GM23338 (cell line): ENCODE measurements around the gene MOCS2.

Experiments
- CREB1 ChIP-seq: fragments of 250-450 bp; sonication (Bioruptor Pico); IDR thresholded peaks from 2 replicates; pipeline ENCODE4 v1.5.0; 2020; ENCODE audit warnings: low read depth, mild to moderate bottlenecking, moderate library complexity
- CTCF ChIP-seq, 2 experiments: fragments of 200-600 bp in 1 of 2; sonication (generic) in 1 of 2; conservative IDR thresholded peaks; 2 replicates each; pipeline versions ENCODE4 v1.5.1 to v1.6.1; 2016 to 2017; ENCODE audit warnings: antibody characterized with exemption in 2 of 2, low read depth in 2 of 2, mild to moderate bottlenecking in 2 of 2, moderate library complexity in 1 of 2
- ETS1 ChIP-seq: IDR thresholded peaks from 2 replicates; pipeline ENCODE4 v1.6.1; 2016; ENCODE audit warnings: antibody characterized with exemption
- EZH2 ChIP-seq: fragments of 200-600 bp; sonication (generic); IDR thresholded peaks from one replicate; pipeline ENCODE4 v1.8.0; 2017; ENCODE audit warnings: antibody characterized with exemption, mild to moderate bottlenecking, low read depth; ENCODE audit not compliant: unreplicated experiment
- EZH2phosphoT487 ChIP-seq: fragments of 200-600 bp; sonication (generic); IDR thresholded peaks from one replicate; pipeline ENCODE4 v1.8.1; 2018; ENCODE audit warnings: antibody characterized with exemption; ENCODE audit not compliant: unreplicated experiment
- JUNB ChIP-seq: IDR thresholded peaks from one replicate; pipeline ENCODE4 v1.6.1; 2016; ENCODE audit warnings: antibody characterized with exemption; ENCODE audit not compliant: unreplicated experiment
- POLR2AphosphoS5 ChIP-seq: IDR thresholded peaks from 2 replicates; pipeline ENCODE4 v1.6.1; 2016; ENCODE audit warnings: antibody characterized with exemption, low read depth
- REST ChIP-seq: IDR thresholded peaks from one replicate; pipeline ENCODE4 v1.6.1; 2018; ENCODE audit warnings: antibody characterized with exemption; ENCODE audit not compliant: unreplicated experiment
- STAT1 ChIP-seq: IDR thresholded peaks from one replicate; pipeline ENCODE4 v1.6.1; 2016; ENCODE audit warnings: antibody characterized with exemption; ENCODE audit not compliant: unreplicated experiment
- ZNF114 ChIP-seq: fragments of 250-450 bp; sonication (Bioruptor Pico); IDR thresholded peaks from 2 replicates; pipeline ENCODE4 v1.5.0; 2020; ENCODE audit warnings: mild to moderate bottlenecking, moderate library complexity

- TF ChIP-seq CTCF (conservative IDR thresholded peaks at IDR 0.05; ENCODE audit: low read depth in 2 of 2) (no peak), EZH2 (no peak), EZH2phosphoT487 (no peak), JUNB (no peak), REST (no peak), POLR2AphosphoS5 (no peak), CREB1 (CRISPR knock-in tag) (no peak), STAT1 (no peak), ETS1 (no peak), ZNF114 (CRISPR knock-in tag) (no peak)
These were observed 39.9 kb downstream of the MOCS2 start for GRCh38 chr5:53069626-53070025.
